MM.1S (cell line): Measurements from ENCODE around the gene DRD1.

Experiments
- CTCF ChIP-seq: fragments of 300-600 bp; sonication (generic); IDR thresholded peaks from 2 replicates; pipeline ENCODE4 v1.5.1; 2016; ENCODE audit warnings: antibody characterized with exemption, low read length, mixed read lengths
- EZH2 ChIP-seq: fragments of 300-600 bp; sonication (generic); optimal IDR thresholded peaks from 2 replicates; pipeline ENCODE3; 2017; ENCODE audit warnings: low read depth, mild to moderate bottlenecking, antibody characterized with exemption, low read length, mixed read lengths

GRCh38 chr5:175489693-175490443 is 45.9 kb upstream of the DRD1 start:
- TF ChIP-seq EZH2 (no peak), CTCF (no peak)
